Measurements from ENCODE around the gene CYB561. TPM values are rescaled to one million over a fixed set of nuclear protein-coding genes. Genes with fewer than 3 reads are reported as not detected.
"Not testable (repeated sequence)": the region's sequence is repeated elsewhere in the genome, so short reads cannot be mapped to it uniquely, and the experiment has no call there.

The CYB561 gene
- total RNA-seq, 2 donors from 2014 or later: 76.9 to 170 TPM

DNA sequence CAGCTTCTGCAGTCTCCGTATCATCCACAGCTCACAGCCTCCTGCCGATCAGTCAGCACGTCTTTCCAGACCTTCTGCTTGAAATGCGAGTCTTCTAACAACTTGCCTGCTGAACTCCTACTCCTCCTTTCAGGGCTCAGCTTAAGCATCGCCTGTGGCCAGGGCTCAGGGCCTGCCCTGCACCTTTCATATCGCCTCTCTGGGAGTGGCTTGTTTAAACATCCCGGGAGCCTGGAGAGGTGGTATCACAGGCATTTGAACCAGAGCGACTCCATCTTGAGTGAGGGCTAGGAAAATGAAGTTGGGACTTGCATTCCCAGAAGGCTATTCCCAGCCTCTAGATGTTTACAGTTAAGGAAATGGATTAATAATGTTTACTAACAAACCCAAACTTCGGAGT, 13.9 kb upstream of the CYB561 start:
- Histone ChIP-seq H3K4me1 (replicated peaks) (no peaks in the 10 kb centered on the region), H3K4me3 (no peak overlapping the region), H3K36me3 (no peaks in the 10 kb centered on the region), H3K9me3 (no peaks in the 10 kb centered on the region), H3K27me3 (replicated peaks; ENCODE audit: insufficient read depth) (no peaks in the 10 kb centered on the region), H3K27ac (no peak overlapping the region)
- no peak for DNase-seq (ENCODE audit: low spot score)
- no peak for TF ChIP-seq POLR2A (IDR thresholded peaks at IDR 0.05)
- intact Hi-C loops (cut with DNase I): no loop called here
- 65% methylated on average over 9 of the region's 9 CpGs for WGBS

DNA sequence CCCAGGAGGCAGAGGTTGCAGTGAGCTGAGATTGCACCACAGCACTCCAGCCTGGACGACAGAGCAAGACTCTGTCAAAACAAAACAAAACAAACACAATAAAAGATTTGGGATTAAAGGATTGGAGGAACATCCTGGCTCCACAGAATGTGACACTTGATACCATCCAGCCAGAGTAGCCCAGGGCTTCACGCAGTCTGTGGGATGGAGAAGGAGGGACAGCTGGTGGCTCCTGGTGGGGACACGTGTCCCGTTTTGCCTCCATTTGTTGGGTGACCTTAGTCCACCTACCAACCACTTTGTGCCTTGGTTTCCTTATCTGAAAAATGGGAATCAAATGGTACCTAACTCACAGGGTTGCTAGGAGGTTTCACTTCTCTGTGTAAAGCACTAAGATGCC, 12.4 kb upstream of the CYB561 start:
- DNase-seq (ENCODE audit: low spot score): no peak
- WGBS: 54% methylated on average over 4 of the region's 4 CpGs
- intact Hi-C loops (cut with DNase I): no loop called here
- Histone ChIP-seq H3K4me1 (replicated peaks) (no peaks in the 10 kb centered on the region), H3K4me3 (no peak overlapping the region), H3K27me3 (replicated peaks; ENCODE audit: insufficient read depth) (no peaks in the 10 kb centered on the region), H3K9me3 (no peaks in the 10 kb centered on the region), H3K36me3 (no peaks in the 10 kb centered on the region), H3K27ac (no peak overlapping the region)
- TF ChIP-seq POLR2AphosphoS5 (IDR thresholded peaks at IDR 0.05) (no peak), POLR2A (IDR thresholded peaks at IDR 0.05) (no peak)
- TF ChIP-seq, protein P1, sequence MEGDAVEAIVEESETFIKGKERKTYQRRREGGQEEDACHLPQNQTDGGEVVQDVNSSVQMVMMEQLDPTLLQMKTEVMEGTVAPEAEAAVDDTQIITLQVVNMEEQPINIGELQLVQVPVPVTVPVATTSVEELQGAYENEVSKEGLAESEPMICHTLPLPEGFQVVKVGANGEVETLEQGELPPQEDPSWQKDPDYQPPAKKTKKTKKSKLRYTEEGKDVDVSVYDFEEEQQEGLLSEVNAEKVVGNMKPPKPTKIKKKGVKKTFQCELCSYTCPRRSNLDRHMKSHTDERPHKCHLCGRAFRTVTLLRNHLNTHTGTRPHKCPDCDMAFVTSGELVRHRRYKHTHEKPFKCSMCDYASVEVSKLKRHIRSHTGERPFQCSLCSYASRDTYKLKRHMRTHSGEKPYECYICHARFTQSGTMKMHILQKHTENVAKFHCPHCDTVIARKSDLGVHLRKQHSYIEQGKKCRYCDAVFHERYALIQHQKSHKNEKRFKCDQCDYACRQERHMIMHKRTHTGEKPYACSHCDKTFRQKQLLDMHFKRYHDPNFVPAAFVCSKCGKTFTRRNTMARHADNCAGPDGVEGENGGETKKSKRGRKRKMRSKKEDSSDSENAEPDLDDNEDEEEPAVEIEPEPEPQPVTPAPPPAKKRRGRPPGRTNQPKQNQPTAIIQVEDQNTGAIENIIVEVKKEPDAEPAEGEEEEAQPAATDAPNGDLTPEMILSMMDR (IDR thresholded peaks at IDR 0.05): no peak

DNA sequence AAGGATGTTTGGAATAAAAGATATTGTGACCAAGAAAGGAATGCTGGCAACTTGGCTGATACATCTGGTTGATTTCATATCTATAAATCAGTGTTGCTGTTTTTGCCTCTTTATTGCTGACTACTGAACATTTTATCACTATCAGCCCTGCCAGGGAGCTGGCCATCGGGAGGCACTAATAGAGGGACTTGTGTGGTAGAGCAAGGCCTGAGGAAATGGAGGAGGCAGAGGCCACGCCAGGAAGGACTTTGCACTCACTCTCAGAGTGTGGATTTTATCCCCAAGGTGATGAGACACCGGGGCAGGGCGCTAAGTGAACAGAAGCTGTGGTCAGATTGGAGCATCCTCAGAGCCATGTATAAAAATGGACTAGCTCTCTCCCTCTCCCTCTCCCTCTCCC, 9.3 kb upstream of the CYB561 start:
- Histone ChIP-seq H3K36me3 (no peaks in the 10 kb centered on the region), H3K4me3 (no peak overlapping the region), H3K27ac (no peak overlapping the region), H3K4me1 (replicated peaks) (no peaks in the 10 kb centered on the region), H3K27me3 (replicated peaks; ENCODE audit: insufficient read depth) (no peaks in the 10 kb centered on the region), H3K9me3 (no peaks in the 10 kb centered on the region)
- WGBS: 39% methylated on average over 4 of the region's 4 CpGs
- intact Hi-C loops (cut with DNase I): no loop called here
- no peak for DNase-seq (ENCODE audit: low spot score)
- TF ChIP-seq, protein P1 (IDR thresholded peaks at IDR 0.05): no peak
- TF ChIP-seq POLR2A (IDR thresholded peaks at IDR 0.05) (no peak), POLR2AphosphoS5 (IDR thresholded peaks at IDR 0.05) (no peak)

DNA sequence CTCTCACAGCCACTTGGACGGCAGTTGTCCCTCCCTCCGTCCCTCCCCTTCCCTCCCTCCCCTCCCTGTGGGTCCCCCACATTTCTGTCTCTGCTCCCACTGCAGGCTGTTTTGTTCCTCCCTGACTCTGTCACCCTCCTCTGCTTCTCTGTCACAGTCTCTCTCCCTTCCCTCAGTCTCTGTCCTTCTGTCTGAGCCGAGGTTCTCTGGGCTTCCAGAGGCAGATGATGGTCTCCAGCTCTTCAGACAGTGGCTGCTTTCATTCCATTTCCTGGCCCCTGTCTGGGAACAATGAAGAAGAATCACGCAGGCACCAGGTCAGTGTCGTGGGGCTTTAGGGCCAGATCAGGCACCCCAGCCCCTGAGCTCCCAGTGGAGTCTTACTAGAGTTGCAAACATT, 8.8 kb upstream of the CYB561 start:
- H3K27ac ChIP-seq: no peak overlapping the region
- H3K9me3 ChIP-seq: no peaks in the 10 kb centered on the region
- intact Hi-C loops (cut with DNase I): no loop called here
- WGBS: 24% methylated on average over 5 of the region's 5 CpGs
- H3K4me1 ChIP-seq (replicated peaks): no peaks in the 10 kb centered on the region
- no peak for DNase-seq (ENCODE audit: low spot score)
- TF ChIP-seq, protein P1 (IDR thresholded peaks at IDR 0.05): no peak
- no peak overlapping the region for H3K4me3 ChIP-seq
- H3K36me3 ChIP-seq: no peaks in the 10 kb centered on the region
- no peaks in the 10 kb centered on the region for H3K27me3 ChIP-seq (replicated peaks; ENCODE audit: insufficient read depth)

DNA sequence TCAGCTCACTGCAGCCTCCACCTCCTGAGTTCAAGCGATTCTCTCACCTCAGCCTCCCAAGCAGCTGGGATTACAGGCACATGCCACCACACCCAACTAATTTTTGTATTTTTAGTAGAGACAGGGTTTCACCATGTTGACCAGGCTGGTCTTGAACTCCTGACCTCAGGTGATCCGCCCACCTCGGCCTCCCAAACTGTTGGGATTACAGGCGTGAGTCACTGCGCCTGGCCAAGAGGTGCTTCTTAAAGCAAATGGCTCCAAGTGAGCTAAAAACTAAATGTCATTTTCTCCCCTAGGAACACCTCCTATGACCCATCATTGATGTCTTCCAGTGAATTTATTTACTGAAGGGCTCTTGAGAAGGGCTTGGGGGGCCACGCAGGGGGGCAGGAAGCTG, 8.3 kb upstream of the CYB561 start:
- DNase-seq (ENCODE audit: low spot score); H3K27ac ChIP-seq; intact Hi-C loops (cut with DNase I); H3K4me3 ChIP-seq; H3K27me3 ChIP-seq (replicated peaks; ENCODE audit: insufficient read depth); H3K36me3 ChIP-seq; H3K4me1 ChIP-seq (replicated peaks); H3K9me3 ChIP-seq: not testable (repeated sequence)
- 83% methylated on average over 6 of the region's 6 CpGs for WGBS

DNA sequence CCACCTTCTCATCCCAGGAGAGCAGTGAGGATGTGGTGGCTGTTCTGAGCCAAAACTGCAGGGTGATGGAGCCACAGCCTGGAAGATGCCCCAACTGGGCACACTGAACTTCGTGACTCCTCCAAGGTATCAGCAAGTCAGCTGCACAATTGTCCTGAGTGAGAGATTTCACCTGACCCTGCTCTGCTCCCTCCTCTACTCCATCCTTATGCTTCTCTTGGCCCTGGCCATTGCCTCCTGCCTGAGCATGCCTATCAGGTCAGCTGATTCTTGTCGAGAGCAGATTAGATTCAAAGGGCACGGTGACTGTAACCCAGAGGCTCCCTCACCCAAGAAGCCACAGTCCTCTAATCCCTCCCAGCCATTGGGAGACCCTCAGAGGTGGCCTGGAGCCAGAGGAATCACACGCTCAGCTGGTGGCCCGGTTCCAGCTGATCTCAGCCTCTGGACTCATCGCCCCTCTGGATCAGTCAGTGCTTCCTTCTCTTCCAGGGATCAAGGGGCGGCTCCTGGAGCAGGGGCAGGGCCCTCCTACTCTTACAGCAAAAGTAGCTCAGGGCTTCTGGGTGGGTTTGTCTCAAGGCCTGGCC, 7.0 kb upstream of the CYB561 start:
- no peak for DNase-seq (ENCODE audit: low spot score)
- no peaks in the 10 kb centered on the region for H3K36me3 ChIP-seq
- H3K27ac ChIP-seq: no peak overlapping the region
- no peaks in the 10 kb centered on the region for H3K27me3 ChIP-seq (replicated peaks; ENCODE audit: insufficient read depth)
- WGBS: 47% methylated on average over 7 of the region's 7 CpGs
- H3K4me3 ChIP-seq: no peak overlapping the region
- H3K4me1 ChIP-seq (replicated peaks): peaks cover 2% of the 10 kb centered on the region
- H3K9me3 ChIP-seq: no peaks in the 10 kb centered on the region
- TF ChIP-seq POLR2AphosphoS5 (IDR thresholded peaks at IDR 0.05) (no peak), POLR2A (IDR thresholded peaks at IDR 0.05) (no peak)
- TF ChIP-seq, protein P1 (IDR thresholded peaks at IDR 0.05): no peak
- intact Hi-C loops (cut with DNase I): no loop called here
